Esophagus muscularis mucosa (tissue), 4 donors: ENCODE results near the gene DOCK6. TPM values are rescaled to one million over a fixed set of nuclear protein-coding genes. Genes with fewer than 3 reads are reported as not detected.

ENCODE experiments used
- DNase-seq: peaks from one replicate; pipeline ENCODE4 v3.0.0-alpha.2; 2017; ENCODE audit errors: extremely low spot score
- H3K27ac ChIP-seq, 4 donors: fragments of 200-600 bp; sonication (generic); replicated peaks in 1 of 4; 1 replicate in 3 of 4; 2 replicates in 1 of 4; pipeline ENCODE4 v1.5.1; 2016 to 2019; ENCODE audit warnings: mild to moderate bottlenecking in 1 of 4
- H3K27me3 ChIP-seq, 4 donors: fragments of 200-600 bp; sonication (generic); one replicate each; pipeline versions ENCODE4 v1.5.1 to v1.6.0; 2016 to 2019
- H3K36me3 ChIP-seq, 4 donors: fragments of 200-600 bp; sonication (generic); one replicate each; pipeline ENCODE4 v1.5.1; 2016 to 2019
- H3K4me1 ChIP-seq, 4 donors: fragments of 200-600 bp; sonication (generic); one replicate each; pipeline ENCODE4 v1.5.1; 2016 to 2019
- H3K4me3 ChIP-seq, 4 donors: fragments of 200-600 bp; sonication (generic); 1 replicate in 2 of 4; 2 replicates in 2 of 4; pipeline ENCODE4 v1.5.1; 2016 to 2019; ENCODE audit warnings: mild to moderate bottlenecking in 4 of 4, moderate library complexity in 1 of 4
- H3K9me3 ChIP-seq, 4 donors: fragments of 200-600 bp; sonication (generic); 1 replicate in 3 of 4; 2 replicates in 1 of 4; pipeline ENCODE4 v1.5.1; 2016 to 2019
- EP300 ChIP-seq: sonication (generic); formaldehyde crosslinking; IDR thresholded peaks from one replicate; pipeline ENCODE4 v1.6.1; 2017; ENCODE audit warnings: antibody characterized with exemption
- POLR2A ChIP-seq: fragments of 450-650 bp; IDR thresholded peaks from one replicate; pipeline ENCODE4 v1.6.1; 2017; ENCODE audit warnings: antibody characterized with exemption, moderate library complexity, mild to moderate bottlenecking, low read depth
- POLR2AphosphoS5 ChIP-seq, 2 donors: sonication (generic); formaldehyde crosslinking; IDR thresholded peaks; one replicate each; pipeline ENCODE4 v1.6.1; 2017; ENCODE audit warnings: antibody characterized with exemption in 2 of 2
- WGBS: methylation state at CpG from one replicate; pipeline ENCODE4 v1.1.5; 2018; 5-methylcytosine and 5-hydroxymethylcytosine counted together
- intact Hi-C: fragments of 100-400 bp; cut with DNase I; formaldehyde crosslinking; loops from one replicate; pipeline ENCODE4 v1.15.1; 2023
- total RNA-seq, 4 donors: library from RNA; depleted of rRNA; stranded (reverse); fragments of >200 nt; gene quantifications; one replicate each; pipeline versions ENCODE4 v1.1.0 to v1.2.1, GENCODE V29; 2016
- TF ChIP-seq, protein P1 (sequence below), 3 experiments: fragments of 200-600 bp in 2 of 3; fragments of 450-650 bp in 1 of 3; sonication (generic) in 2 of 3; IDR thresholded peaks; one replicate each; pipeline ENCODE4 v1.5.1; 2017 to 2019; ENCODE audit warnings: antibody characterized with exemption in 3 of 3, mild to moderate bottlenecking in 2 of 3, moderate library complexity in 1 of 3

DOCK6 gene
- total RNA-seq, 4 donors from 2014 or later = 32.6 to 51.0 (median 40.1) TPM

DNA sequence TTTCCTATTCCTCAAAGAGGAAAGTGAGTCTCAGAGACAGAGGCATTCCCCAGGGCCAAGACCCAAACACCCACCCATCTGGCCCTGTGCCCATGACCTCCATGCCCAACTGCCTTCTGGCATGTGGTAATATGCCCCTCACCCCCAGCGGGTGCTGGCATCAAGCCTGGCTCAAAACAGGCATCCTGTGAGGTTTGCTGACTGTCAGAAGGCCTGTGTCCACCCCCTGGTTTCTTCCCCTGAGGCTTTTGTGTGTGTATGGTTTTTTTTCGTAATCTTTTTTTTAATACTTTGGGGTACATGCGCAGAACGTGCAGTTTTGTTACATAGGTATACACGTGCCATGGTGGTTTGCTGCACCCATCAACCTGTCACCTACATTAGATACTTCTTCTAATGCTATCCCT, 57.4 kb downstream of the DOCK6 start:
- Histone ChIP-seq H3K36me3 (peaks cover 0 to 69% (median 40%) of the 10 kb centered on the region in 4 donors), H3K9me3 (no peaks in the 10 kb centered on the region), H3K4me3 (peak overlapping the region in 1 of 4 donors; percentile 49), H3K4me1 (peaks cover 33 to 60% (median 44%) of the 10 kb centered on the region in 4 donors), H3K27ac (peak overlapping the region; percentile 89 to 96 (median 93)), H3K27me3 (no peaks in the 10 kb centered on the region)
- intact Hi-C loops = loop anchor here (5.0 kb wide), 1 partner anchor 168 kb away; no protein-coding TSS in a partner anchor
- peak in 1 of 2 donors; percentile 34 for TF ChIP-seq POLR2AphosphoS5 (IDR thresholded peaks at IDR 0.05)
- TF ChIP-seq, protein P1, sequence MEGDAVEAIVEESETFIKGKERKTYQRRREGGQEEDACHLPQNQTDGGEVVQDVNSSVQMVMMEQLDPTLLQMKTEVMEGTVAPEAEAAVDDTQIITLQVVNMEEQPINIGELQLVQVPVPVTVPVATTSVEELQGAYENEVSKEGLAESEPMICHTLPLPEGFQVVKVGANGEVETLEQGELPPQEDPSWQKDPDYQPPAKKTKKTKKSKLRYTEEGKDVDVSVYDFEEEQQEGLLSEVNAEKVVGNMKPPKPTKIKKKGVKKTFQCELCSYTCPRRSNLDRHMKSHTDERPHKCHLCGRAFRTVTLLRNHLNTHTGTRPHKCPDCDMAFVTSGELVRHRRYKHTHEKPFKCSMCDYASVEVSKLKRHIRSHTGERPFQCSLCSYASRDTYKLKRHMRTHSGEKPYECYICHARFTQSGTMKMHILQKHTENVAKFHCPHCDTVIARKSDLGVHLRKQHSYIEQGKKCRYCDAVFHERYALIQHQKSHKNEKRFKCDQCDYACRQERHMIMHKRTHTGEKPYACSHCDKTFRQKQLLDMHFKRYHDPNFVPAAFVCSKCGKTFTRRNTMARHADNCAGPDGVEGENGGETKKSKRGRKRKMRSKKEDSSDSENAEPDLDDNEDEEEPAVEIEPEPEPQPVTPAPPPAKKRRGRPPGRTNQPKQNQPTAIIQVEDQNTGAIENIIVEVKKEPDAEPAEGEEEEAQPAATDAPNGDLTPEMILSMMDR (IDR thresholded peaks at IDR 0.05) = no peak
- DNase-seq = no peak
- 22% methylated on average over 5 of the region's 5 CpGs for WGBS

- Histone ChIP-seq H3K27me3 (no peaks in the 10 kb centered on the region), H3K27ac (peak overlapping the region; percentile 89 to 96 (median 93)), H3K4me3 (peak overlapping the region; percentile 33 to 49 (median 42)), H3K4me1 (peaks cover 33 to 64% (median 48%) of the 10 kb centered on the region in 4 donors), H3K36me3 (peaks cover 0 to 71% (median 43%) of the 10 kb centered on the region in 4 donors), H3K9me3 (no peaks in the 10 kb centered on the region)
- TF ChIP-seq POLR2AphosphoS5 (IDR thresholded peaks at IDR 0.05) (no peak), POLR2A (no peak), EP300 (no peak)
- TF ChIP-seq, protein P1 (IDR thresholded peaks at IDR 0.05) = no peak
- intact Hi-C loops = no loop called here
- DNase-seq = no peak
- 48% methylated on average over 9 of the region's 9 CpGs for WGBS
Measured at GRCh38 chr19:11204076-11204602, 58.2 kb downstream of the DOCK6 start.

- Histone ChIP-seq H3K4me3 (peak overlapping the region; percentile 33 to 49 (median 42)), H3K36me3 (peaks cover 0 to 64% (median 37%) of the 10 kb centered on the region in 4 donors)
Measured at GRCh38 chr19:11203194-11204075, 58.9 kb downstream of the DOCK6 start.

GRCh38 chr19:11202488-11203193, 59.7 kb downstream of the DOCK6 start:
- intact Hi-C loops = loop anchor here (1.0 kb wide), 1 partner anchor 64 kb away; no protein-coding TSS in a partner anchor
- H3K4me1 ChIP-seq = peaks cover 41 to 79% (median 62%) of the 10 kb centered on the region in 4 donors
- H3K4me3 ChIP-seq = peak overlapping the region in 3 of 4 donors; percentile 38 to 49 (median 47)
- 84% methylated on average over 18 of the region's 20 CpGs for WGBS
- H3K36me3 ChIP-seq = peaks cover 0 to 59% (median 33%) of the 10 kb centered on the region in 4 donors
- H3K27me3 ChIP-seq = no peaks in the 10 kb centered on the region
- H3K9me3 ChIP-seq = no peaks in the 10 kb centered on the region
- peak overlapping the region; percentile 89 to 96 (median 93) for H3K27ac ChIP-seq
- no peak for TF ChIP-seq EP300
- no peak for DNase-seq

More at GRCh38 chr19:11203194-11204075, 58.9 kb downstream of the DOCK6 start:
- no peaks in the 10 kb centered on the region for H3K27me3 ChIP-seq
- H3K27ac ChIP-seq = peak overlapping the region; percentile 89 to 96 (median 93)
- 17% methylated on average over 13 of the region's 17 CpGs for WGBS
- DNase-seq = peak; percentile 96
- TF ChIP-seq, protein P1 (IDR thresholded peaks at IDR 0.05) = peak; percentile 90 to 97 (median 91)
- peak; percentile 20 for TF ChIP-seq EP300
- TF ChIP-seq POLR2A = no peak
- TF ChIP-seq POLR2AphosphoS5 (IDR thresholded peaks at IDR 0.05) = peak; percentile 71 to 73
- no peaks in the 10 kb centered on the region for H3K9me3 ChIP-seq
- H3K4me1 ChIP-seq = peaks cover 35 to 71% (median 55%) of the 10 kb centered on the region in 4 donors
- intact Hi-C loops = loop anchor here (1.0 kb wide), 1 partner anchor 65 kb away; no protein-coding TSS in a partner anchor
